WERI-Rb-1 (cell line): Measurements from ENCODE around the gene FBXO17.

Source experiments
- DNase-seq: peaks from one replicate; pipeline ENCODE4 v3.0.0-alpha.2; 2020
- H3K27ac ChIP-seq: fragments of 250-450 bp; sonication (Bioruptor Pico); 2 replicates; pipeline ENCODE4 v1.5.1; 2020; ENCODE audit warnings: mild to moderate bottlenecking, moderate library complexity
- H3K27me3 ChIP-seq: fragments of 250-450 bp; sonication (Bioruptor Pico); 2 replicates; pipeline ENCODE4 v1.5.1; 2021; ENCODE audit warnings: mild to moderate bottlenecking, low read depth, moderate library complexity; ENCODE audit not compliant: insufficient read depth, severe bottlenecking
- H3K36me3 ChIP-seq: fragments of 250-450 bp; sonication (Bioruptor Pico); 2 replicates; pipeline ENCODE4 v1.5.1; 2020; ENCODE audit warnings: mild to moderate bottlenecking, moderate library complexity
- H3K4me3 ChIP-seq: 2 replicates; pipeline ENCODE4 v1.5.1; 2011; ENCODE audit warnings: low read depth, mild to moderate bottlenecking, control low read depth, low read length
- H3K9me3 ChIP-seq: fragments of 250-450 bp; sonication (Bioruptor Pico); 2 replicates; pipeline ENCODE4 v1.5.1; 2021; ENCODE audit warnings: mild to moderate bottlenecking, moderate library complexity; ENCODE audit not compliant: severe bottlenecking
- TF ChIP-seq, protein P1 (sequence below): IDR thresholded peaks from 2 replicates; pipeline ENCODE4 v1.5.1; 2011; ENCODE audit warnings: low read depth, mild to moderate bottlenecking, control low read depth, inconsistent platforms, low read length

FBXO17 gene

DNA sequence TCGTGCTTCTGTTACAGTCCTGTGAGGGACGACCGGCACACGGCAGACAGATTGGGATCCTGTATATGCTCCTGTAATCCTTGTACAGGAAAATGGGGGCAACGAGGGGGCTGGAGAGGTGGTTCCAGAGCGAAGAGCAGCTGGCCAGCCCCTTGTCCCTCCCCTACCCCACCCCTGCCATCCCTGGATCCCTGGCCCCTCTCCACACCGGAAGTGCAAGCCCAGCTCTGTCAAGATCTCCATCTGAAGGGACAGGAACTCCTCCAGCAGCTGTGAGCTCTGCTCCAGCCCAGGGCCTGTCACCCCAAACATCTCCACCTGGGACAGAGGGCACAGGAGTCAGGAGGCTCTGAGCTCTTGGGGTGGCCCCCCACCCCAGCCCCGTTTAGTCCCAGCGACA lies 58.0 kb downstream of the FBXO17 start:
- H3K4me3 ChIP-seq, result no peak overlapping the region
- TF ChIP-seq, protein P1, sequence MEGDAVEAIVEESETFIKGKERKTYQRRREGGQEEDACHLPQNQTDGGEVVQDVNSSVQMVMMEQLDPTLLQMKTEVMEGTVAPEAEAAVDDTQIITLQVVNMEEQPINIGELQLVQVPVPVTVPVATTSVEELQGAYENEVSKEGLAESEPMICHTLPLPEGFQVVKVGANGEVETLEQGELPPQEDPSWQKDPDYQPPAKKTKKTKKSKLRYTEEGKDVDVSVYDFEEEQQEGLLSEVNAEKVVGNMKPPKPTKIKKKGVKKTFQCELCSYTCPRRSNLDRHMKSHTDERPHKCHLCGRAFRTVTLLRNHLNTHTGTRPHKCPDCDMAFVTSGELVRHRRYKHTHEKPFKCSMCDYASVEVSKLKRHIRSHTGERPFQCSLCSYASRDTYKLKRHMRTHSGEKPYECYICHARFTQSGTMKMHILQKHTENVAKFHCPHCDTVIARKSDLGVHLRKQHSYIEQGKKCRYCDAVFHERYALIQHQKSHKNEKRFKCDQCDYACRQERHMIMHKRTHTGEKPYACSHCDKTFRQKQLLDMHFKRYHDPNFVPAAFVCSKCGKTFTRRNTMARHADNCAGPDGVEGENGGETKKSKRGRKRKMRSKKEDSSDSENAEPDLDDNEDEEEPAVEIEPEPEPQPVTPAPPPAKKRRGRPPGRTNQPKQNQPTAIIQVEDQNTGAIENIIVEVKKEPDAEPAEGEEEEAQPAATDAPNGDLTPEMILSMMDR, result no peak
- no peak overlapping the region for H3K27ac ChIP-seq
- H3K36me3 ChIP-seq, result peaks cover 12% of the 10 kb centered on the region
- H3K9me3 ChIP-seq, result no peaks in the 10 kb centered on the region
- H3K27me3 ChIP-seq, result no peaks in the 10 kb centered on the region
- no peak for DNase-seq

DNA sequence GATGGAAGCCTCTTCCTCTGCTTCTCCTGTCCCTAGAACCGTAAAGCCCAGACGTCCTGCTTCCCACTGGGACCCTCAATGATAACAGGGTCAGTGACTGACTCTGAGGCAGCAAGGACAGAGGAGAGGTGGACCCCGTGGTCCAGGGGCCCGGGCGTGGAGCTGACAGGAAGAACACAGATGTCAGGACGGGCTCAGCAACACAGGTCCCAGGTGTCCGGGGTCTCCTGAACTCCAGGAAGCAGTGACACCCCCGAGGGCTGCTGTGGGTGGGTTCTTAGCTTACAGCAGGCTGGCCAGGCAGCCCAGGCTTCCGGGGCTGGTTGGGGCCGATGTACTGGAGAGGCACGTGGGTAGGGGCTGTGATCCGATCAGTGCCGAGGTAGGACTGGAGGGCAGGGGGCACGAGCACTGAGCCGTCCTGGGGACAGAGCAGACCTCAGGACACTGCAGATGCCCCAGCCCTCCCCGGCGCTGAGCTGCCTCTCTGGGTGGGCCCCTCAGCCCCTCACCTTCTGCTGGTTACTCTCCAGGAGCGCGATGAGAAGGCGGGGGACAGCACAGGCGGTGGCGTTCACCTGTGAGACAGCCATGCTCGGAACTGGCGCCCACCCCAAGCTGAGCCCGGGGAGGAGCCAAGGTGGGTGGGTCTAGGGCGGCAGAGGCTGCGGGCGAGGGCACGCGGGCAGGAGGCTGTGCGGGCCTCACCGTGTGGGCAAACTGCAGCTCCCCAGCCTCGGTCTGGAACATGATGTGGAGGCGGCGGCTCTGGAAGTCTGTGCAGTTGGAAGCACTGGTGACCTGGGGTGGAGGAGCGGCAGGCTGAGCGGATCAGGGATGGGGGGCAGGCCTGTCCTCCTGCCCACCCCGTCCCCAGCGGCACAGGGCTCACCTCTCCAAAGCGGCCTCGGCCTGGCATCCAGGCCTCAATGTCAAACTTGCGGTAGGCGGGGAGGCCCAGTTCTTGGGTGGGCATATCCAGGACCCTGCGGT lies 59.9 kb downstream of the FBXO17 start:
- Histone ChIP-seq H3K36me3 (no peaks in the 10 kb centered on the region; the same call in 1 of the 2 replicates), H3K4me3 (no peak overlapping the region), H3K27me3 (no peaks in the 10 kb centered on the region), H3K27ac (no peak overlapping the region), H3K9me3 (no peaks in the 10 kb centered on the region)
- TF ChIP-seq, protein P1, result no peak
- no peak for DNase-seq

DNA sequence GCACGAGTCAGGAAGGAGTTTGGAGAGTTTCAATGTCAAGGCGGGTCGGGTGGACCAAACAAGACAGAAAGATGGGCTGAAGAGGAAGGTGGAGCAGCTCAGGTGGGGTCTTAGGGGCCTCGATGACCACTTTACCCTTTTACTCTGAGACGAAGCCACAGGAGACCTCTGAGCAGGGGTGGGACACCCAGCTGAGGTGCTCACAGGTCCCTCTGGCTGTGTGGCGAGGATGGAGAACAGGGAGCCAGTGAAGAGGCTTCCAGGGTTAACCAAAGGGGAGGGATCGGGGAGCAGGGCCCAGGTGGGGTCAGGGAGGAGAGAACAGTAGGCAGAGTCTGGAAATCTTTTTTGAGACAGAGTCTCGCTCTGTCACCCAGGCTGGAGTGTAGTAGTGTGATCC lies 61.6 kb downstream of the FBXO17 start:
- DNase-seq, result no peak
- TF ChIP-seq, protein P1, result no peak
- peaks cover 2% of the 10 kb centered on the region for H3K36me3 ChIP-seq
- no peaks in the 10 kb centered on the region for H3K9me3 ChIP-seq
- no peak overlapping the region for H3K4me3 ChIP-seq
- H3K27ac ChIP-seq, result no peak overlapping the region
- no peaks in the 10 kb centered on the region for H3K27me3 ChIP-seq

DNA sequence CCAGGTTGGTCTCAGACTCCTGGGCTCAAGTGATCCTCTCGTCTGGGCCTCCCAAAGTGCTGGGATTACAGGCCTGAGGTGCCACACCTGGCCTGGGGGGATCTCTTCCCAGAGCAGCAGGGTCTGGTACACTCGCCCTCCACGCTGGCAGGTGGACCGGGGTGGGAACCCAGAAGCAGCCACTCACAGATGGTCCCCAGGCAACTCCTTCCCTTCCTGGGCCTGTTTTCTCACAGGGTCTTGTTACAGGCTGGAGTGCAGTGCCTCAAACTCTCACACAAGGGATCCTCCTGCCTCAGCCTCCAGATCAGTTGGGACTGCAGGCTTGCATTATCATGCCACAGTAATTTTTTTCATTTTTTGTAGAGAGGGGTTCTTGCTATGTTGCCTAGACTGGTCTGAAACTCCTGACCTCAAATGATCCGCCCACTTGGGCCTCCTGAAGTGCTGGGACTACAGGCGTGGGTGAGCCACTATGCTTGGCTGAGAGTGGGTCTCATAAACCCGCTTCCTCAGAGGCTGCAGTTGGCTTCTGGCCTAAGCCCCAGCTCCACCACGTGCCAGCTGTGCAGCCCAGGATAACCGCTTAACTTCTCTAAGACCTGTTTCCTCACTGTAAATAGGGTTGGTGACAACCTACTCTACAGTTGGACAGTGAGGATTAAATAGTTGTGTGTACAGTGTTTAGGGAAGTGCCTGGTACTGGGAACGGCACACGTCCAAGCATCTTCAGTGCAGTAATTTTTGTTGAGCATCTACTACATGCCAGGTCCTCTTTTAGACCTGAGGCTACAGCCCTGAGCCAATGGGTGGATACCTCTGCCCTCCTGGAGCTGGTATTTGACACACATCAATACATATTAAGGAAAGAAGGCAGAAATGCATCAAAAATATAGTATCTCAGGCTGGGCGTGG lies 62.7 kb downstream of the FBXO17 start:
- TF ChIP-seq, protein P1, result no peak
- Histone ChIP-seq H3K9me3 (no peaks in the 10 kb centered on the region), H3K27me3 (no peaks in the 10 kb centered on the region), H3K27ac (no peak overlapping the region), H3K36me3 (peaks cover 5% of the 10 kb centered on the region), H3K4me3 (no peak overlapping the region)
- no peak for DNase-seq

DNA sequence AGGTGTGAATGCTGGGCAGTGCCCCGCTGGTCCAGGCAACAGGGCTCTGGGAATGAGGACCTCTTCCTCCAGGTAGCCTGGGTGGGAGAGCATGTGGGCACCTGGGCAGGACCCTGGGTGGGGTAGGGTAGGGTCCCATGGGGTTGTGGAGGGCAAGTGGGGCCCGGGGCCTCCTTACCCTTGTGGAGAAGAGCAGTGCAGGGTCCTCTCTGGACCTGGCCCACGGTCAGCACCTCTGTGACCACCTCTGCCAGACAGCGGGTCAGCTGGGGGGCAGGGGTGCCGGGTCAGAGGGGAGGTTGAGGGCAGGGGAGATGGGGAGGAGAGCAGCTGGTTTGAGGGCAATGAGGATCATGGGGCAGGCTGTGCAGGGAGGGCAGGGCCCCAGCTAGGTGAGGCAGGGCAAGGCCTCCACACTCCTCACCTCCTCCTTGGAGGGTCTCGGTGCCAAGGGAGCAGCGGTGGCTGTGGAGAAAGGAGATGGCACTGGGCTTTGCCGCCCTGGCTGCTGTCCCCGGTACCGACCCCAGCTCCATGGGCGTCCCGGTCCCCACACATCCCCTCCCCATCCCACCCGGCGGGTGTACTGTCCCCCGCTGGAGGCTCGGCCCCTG lies 64.0 kb downstream of the FBXO17 start:
- Histone ChIP-seq H3K9me3 (no peaks in the 10 kb centered on the region), H3K27ac (no peak overlapping the region), H3K4me3 (no peak overlapping the region), H3K27me3 (no peaks in the 10 kb centered on the region), H3K36me3 (peaks cover 16% of the 10 kb centered on the region)
- DNase-seq, result no peak
- TF ChIP-seq, protein P1, result no peak
